SHP77 treated with DMSO at 0.1 percent for 48 hours (cell line): ENCODE results near the gene ZDHHC20.
"Not testable (repeated sequence)": the region's sequence is repeated elsewhere in the genome, so short reads cannot be mapped to it uniquely, and the experiment has no call there.

Source experiments
- DNase-seq: peaks from one replicate; lab custom pipeline; 2025; lab: John Stamatoyannopoulos, UW

Gene ZDHHC20

DNA sequence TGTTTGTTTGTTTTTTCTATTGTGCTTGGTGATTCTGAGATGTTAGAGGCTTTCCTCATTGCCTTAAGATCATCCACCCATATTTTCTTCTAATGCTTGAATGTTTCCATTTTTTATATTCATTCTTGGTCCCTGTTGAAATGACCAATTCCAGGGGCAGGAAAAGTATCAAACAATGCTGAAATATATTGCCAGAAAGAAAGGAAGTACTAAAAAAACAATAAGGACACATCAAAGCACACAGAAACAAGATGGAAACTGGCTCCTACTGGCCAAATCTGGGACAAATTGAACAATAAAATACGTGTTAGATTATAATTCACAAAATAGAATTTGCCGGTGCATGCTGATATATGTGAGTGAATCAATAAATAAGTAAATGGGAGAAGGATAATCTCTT lies 23.9 kb downstream of the ZDHHC20 start:
- DNase-seq, result no peak

DNA sequence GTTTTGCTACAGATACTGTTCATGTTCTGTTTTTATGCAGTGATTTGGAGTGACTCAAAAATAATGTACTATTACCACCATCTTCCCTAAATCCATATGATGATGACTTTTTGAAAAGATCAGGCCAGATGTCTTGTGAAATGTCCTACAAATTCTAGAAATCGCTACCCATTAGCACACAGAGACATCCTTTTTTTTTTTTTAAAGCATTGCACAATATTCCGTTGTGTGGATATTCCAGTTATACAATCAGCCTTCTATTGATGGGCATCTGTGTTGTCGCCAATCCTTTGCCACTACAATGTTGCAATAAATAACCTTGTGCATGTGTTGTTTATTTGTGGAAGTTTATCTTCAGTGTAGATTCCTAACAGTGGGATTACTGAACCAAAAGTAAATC lies 24.5 kb downstream of the ZDHHC20 start:
- DNase-seq, result no peak

DNA sequence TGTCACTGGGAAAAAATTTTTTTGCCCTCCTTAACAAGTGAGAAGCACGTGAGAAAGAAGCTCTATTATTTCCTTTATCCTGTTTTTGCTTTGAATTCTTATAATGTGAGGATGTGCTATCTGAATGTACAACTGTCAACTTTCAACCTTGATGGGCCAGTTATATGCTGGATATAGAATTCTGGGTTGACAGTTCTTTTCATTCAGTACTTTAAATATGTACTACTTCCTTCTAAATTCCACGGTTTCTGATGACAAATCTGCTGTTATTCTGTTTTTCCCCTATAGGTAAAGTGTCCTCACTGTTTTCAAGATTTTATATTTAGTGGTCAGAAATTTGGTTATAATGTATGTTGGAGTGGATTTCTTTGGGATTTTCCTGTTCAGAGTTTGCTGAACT lies 29.9 kb downstream of the ZDHHC20 start:
- no peak for DNase-seq

DNA sequence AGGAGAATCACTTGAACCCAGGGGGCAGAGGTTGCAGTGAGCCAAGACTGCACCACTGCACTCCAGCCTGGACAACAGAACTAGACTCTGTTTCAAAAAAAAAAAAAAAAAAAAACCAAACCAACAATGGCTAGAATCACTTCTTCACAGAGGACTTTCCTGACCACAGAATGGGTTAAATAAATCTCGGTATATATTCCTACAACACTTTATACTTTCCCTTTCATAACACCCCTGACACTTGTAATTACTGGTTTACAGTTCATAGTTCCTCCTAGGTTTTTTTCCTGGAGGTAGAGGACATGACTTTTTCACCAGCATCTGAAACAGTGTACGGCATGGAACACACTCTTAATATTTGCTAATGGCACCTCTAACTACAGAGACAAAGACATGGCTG lies 31.4 kb downstream of the ZDHHC20 start:
- no peak for DNase-seq

DNA sequence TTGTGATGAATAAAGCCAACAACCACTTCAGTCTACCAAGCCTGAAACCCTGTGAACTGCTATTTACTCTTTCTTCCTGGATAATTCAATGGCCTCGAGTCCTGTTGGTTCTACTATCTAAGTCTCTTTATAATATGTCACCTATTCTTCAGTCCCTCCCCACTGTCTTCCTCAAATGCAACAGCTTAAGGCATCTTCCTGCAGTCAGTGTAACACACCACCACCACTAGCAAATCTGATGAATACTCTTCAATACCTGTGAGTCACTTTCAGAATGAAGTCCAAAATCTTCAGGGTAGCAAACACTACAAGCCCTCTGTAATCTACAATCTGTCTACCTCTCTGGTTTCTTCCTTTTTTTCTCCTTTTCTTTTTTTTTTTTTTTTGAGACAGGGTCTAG lies 32.9 kb downstream of the ZDHHC20 start:
- no peak for DNase-seq

DNA sequence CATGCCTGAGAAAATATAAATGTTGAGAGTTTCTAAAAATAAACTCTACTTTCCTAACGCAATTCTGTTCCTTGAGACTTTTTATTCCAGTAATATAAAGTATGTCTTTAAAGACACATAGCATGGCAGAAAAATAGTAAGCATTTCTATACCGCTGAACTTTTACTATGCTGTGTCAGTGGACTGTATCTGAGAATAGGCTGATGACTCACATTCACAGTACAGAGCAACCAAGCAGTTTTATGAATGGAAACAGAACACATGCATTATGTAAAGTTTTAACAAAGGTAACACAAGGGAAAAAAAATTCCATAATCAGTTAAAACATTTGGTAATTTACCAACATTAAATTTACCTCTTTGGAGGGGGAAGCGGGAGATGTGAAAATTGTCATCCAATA lies 38.4 kb downstream of the ZDHHC20 start:
- no peak for DNase-seq

DNA sequence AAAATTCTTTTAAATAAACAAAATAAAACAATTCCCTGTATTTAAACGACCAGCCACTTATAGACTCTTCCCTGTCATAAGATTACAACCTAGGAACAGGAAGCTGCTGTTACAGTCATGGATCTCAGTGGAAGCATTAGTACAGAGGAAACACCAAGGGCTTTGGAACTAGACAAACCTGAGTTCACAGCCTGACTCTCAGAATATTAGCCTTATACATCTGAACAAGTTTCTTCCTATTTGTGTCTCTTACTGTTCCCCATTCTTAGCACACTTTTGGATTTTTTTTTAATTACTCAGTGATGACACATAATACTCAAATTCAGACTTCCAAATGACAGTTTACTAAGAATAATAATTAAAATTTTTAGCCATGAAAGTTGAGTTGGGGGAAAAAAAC lies 46.1 kb downstream of the ZDHHC20 start:
- DNase-seq, result no peak

DNA sequence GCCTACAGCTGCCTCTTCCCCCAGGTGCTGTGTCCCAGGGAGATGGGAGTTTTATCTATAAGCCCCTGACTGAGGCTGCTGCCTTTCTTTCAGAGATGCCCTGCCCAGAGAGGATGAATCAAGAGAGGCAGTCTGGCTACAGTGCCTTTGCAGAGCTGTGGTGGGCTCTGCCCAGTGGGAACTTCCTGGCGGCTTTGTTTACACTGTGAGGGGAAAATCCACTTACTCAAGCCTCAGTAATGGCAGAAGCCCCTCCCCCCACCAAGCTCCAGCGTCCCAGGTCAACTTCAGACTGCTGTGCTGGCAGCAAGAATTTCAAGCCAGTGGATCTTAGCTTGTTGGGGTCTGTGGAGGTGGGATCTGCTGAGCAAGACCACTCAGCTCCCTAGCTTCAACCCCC lies 48.6 kb downstream of the ZDHHC20 start:
- not testable (repeated sequence) for DNase-seq

DNA sequence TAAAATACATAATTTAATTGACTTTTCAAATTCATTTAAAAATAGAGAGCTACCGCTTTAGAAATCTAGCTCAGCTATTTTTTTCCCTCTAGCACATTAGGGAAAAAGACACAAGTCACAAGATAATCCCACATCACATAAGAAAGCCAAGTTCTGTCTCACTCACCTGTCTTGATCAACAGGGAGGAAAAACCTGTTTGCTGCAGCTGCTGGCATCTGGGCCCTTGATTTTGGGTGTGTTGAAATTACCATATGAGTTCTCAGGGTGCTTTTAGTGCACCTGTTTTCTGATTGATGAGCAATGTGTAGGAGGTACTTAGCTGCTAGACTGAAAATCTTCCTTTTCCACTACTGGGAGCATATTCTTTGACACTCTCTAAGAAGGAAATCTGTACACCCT lies 53.8 kb downstream of the ZDHHC20 start:
- DNase-seq, result no peak

DNA sequence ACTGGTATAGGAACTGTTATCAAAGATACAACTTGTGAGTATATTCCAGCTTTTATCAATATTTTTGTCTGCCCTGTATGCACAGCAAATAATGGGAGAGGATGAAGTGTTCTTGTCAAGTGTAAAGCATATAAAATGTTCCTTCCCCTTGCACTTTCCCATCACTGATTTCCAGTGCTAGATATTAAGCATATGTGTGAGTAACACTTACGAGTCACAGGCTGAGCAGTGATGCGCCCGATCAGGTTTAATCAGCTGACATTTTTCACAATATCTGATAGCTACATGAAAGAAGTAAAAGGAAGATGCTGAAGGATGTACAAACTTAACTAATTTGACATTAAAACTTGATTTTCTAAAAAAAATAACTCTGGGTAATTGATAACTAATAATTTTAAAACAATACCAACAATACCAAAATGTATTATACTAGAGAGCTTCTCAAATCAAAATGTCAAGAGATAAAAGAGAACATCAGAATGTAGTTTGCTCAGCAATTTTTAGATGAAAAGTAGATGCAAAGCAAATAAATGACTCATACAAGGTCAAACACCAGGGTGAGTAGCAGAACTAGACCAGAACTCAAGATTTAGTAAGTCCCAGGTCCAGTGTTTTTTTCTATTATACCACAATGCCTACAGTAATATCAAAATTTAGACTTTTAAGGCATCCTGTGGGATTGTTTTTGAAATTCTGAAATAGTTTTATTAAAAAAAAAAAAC lies 56.4 kb downstream of the ZDHHC20 start:
- no peak for DNase-seq

DNA sequence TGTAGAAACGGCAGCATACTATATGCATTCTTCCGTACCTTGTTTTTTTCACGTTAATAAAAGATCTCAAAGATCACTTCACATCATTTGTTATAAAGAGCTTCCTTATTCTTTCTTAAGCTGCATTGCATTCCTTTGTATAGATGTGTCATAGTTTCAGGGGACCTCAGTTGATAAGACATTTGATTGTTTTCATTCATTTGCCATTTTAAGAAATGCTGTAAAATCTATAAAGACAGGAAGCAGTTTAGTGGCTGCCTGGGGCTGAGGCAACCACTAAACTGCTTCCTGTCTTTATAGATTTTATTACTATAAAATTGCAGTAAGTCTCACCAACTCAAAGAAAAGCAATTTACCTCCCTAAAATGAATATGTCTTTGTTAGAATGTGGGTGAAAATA lies 59.4 kb downstream of the ZDHHC20 start:
- DNase-seq, result no peak

DNA sequence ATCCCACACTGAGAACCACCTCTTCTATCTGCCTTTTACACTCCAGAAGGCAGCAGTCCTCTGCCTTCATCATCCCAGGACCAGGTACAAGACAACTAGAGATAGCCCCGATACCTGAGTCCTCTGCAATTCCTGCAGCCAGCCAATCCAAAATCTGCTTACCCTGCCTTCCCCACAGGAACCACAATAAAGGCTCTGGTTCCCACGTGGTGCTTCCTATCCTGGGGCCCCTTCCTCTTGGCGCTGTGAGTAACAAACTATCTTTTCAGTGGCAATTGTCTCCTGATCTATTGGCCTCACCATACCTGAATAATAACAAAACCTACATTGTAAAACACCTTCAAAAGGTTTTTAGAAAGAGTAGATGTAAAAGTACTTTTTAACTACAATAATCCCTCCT lies 63.1 kb downstream of the ZDHHC20 start:
- no peak for DNase-seq

DNA sequence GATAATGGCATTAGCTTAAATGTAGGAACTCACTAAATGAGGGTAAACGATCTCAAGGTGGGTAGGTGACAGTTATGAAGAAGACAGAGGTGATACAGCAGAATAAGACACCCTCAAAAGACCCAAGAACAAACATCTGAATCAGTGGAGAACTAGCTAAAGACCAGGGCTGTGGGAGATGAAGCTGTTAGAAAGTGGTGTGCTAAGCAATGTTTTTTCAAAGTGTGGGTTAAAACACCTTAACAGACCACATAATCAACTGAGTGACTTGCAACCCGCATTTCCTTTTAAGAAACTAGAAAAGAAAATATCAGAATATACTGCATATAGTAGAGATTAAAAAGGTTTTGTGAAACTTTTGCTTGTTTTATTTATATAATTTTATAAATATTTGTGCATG lies 70.0 kb downstream of the ZDHHC20 start:
- no peak for DNase-seq

DNA sequence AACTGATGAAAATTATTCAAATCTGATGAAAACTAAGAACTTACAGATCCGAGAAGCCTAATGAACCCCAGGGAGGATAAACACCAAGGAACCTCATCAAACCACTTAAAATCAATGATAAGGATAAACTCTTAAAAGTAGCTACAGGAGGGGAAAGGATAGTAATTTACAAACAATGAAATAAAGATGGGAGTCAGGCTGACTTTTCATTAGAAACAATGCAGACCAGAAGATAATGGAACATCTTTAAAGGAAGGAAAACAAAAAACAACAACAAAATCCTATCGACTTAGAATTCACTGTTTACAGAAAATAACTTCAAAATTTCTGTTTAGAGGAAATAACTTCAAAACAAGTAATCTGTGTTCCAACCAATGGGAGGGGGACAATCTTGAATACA lies 73.4 kb downstream of the ZDHHC20 start:
- no peak for DNase-seq

DNA sequence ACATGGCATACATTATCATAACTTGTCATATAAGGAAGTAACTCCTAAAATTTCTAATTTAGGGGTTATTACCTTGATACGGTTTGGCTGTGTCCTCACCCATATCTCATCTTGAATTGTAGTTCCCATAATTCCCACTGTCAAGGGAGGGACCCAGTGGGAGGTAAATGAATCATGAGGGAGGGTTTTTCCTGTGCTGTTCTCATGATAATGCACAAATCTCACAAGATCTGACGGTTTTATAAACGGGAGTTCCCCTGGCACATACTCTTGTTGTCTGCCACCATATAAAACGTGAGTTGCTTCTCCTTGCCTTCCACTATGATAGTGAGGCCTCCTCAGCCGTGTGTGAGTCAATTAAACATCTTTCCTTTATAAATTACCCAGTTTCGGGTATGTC lies 76.0 kb downstream of the ZDHHC20 start:
- no peak for DNase-seq

DNA sequence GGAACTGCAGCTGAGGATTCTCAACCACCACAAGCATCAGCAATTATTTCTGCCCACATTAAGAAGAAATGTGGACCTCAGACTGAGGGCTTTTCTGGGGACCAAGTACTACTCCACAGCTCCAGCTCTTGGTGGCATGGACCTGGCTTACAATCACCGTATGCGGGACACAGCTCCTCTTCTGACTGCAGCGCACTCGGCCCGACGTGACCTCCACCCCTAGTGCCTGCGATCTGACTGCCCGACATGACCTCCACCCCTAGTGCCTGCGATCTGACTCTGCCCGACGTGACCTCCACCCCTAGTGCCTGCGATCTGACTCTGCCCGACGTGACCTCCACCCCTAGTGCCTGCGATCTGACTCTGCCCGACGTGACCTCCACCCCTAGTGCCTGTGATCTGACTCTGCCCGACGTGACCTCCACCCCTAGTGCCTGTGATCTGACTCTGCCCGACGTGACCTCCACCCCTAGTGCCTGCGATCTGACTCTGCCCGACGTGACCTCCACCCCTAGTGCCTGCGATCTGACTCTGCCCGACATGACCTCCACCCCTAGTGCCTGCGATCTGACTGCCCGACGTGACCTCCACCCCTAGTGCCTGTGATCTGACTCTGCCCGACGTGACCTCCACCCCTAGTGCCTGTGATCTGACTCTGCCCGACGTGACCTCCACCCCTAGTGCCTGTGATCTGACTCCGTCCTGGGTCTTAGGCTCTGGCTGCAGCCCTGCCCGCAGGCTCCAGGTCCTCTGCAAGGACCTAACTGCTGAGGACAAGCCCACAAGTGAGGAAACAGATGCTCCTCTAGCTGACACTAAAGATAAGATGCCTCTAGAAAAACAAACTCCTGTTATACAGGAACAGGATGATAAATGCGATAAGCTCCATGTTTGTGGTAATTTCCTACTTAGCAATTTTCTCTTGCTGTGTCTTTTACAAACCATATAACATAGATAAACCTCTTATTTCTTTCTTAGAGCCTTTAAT lies 81.8 kb downstream of the ZDHHC20 start:
- not testable (repeated sequence) for DNase-seq

DNA sequence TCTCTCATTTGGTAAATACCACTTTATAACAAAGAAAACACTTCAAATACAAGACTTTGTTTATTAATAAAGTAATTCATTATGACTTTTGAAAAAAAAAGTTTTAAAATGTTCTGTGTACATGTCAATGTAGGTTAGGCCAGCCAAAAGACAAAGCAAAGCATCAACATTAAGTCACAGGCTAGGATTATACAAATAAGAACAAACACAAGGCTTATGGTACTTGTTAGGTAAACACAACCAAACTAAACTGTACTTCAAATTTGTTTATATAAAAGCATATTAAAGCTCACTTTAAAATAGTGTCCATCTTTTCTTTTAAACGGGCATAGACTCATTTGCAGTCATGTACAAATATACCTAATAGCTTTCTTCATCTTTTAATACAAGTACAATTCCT lies 86.6 kb downstream of the ZDHHC20 start:
- DNase-seq, result no peak

DNA sequence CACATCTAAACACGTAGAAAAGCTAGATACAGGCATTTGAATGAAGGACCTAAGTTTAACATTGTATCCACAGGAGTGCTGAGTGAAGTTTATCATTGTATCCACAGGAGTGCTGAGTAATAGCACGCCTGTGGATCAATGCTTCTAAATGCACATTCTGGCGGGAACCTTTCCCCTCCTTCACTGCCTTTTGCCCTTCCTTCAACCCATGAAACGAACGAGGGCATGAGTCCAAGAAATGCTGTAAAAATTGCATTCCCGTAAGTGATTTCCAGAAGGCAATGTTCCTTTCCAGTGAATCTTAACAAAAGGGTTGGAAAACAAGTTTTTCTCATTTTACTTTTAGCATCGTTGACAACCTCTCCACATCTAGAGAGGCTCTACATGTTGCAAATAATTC lies 88.1 kb downstream of the ZDHHC20 start:
- no peak for DNase-seq

DNA sequence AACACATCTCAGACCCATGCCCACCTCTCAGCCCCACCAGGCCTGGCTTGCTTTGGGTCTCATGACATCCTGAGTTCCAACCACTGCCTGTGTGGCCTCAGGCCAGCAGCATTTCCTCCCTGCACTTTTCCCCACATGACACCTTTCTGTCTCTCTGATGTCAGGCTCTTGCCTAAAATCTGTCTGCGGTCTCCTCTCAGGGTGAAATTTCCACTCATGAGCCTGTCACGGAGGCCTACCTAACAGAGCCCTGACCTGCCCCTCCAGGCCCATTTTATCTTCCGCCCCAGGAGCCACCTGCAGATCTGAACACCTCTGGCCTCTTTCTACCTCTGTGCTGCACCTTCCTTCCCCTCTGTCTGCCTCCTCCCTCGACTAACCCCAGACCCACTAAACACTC lies 93.5 kb downstream of the ZDHHC20 start:
- DNase-seq, result no peak

DNA sequence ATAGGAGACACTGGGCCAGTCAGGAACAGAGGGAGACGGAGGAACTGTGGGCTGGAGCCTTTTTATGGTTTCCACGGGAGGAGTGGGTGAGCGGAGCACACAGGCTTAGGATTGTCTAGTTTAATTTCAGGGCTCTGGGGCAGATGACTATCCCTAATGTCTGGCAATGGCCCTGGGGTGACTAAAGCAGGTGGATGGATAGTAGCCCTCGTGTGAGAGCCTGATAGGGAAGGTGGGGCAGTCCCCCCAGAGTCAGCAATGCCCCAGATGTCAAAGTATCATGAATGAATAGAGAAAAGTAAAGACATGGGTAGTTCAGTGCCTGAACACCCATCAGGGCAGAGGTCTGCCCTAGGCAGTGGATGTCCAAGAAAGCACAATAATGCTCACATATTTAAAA lies 94.2 kb downstream of the ZDHHC20 start:
- DNase-seq, result no peak

DNA sequence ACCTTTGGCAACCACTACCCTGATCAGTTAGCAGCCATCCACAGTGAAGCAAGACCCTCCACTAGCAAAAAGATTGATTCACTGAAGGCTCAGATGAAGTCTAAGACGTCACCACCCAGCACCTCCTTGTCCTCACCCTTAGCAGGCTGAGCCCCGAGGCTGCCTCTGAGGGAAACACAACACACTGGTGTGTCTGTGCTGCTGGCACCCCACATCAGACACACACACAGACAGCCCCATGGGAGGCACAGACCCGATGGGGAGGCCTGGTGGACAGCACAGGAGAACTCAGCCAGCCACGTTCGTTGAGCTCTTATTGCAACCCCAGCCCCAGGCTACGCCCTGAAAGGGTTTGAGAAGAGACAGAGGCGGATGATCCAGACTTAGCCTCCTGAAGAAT lies 94.7 kb downstream of the ZDHHC20 start:
- DNase-seq, result no peak

DNA sequence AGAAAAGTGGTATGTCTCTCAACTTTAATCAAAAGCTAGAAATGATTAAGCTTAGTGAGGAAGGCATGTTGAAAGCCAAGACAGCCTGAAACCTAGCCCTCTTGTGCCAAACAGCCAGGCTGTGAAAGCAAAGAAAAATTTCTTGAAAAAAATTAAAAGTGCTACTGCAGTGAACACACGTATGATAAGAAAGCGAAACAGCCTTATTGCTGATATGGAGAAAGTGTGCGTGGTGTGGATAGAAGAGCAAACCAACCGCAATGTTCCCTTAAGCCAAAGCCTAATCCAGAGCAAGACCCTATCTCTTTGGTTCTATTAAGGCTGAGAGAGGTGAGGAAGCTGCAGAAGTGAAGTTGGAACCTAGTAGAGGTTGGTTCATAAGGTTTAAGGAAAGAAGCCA lies 96.4 kb downstream of the ZDHHC20 start:
- no peak for DNase-seq

DNA sequence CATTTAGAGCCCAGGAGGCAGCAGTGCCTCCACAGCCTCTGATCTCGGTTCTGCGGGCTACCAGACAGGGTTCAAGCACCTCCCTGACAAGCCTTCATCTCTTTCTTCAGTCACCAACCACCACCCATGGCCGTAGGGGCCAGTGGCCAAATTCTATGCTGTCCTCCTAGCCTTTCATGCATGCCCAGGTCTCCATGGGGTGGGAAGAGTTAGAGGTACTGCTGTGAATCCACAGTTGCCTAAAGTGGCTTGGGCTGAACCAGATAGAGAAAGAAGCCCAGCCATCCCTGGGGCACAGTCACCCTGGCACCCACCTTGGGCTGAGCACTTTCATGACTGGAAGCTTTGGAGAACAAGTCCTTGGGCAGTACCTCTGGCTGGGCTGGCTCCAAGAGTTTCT lies 97.4 kb downstream of the ZDHHC20 start:
- DNase-seq, result no peak
